Kidney (tissue), 14 donors: ENCODE measurements around the gene ARL5C. TPM values are rescaled to one million over a fixed set of nuclear protein-coding genes. Genes with fewer than 3 reads are reported as not detected.

Experiments
- DNase-seq, 5 donors: peaks; one replicate each; pipeline ENCODE4 v3.0.0-alpha.2; 2013 to 2020
- FAIRE-seq: peaks from 2 replicates; lab custom pipeline; 2012; peaks lifted over from hg19 to GRCh38; lab: Jason Lieb, UNC
- H3K27ac ChIP-seq, 2 donors: one replicate each; pipeline ENCODE4 v1.7.0; 2013; ENCODE audit warnings: low read depth in 2 of 2, low read length in 2 of 2, inconsistent platforms in 1 of 2
- H3K27me3 ChIP-seq: one replicate; pipeline ENCODE4 v1.7.1; 2013; ENCODE audit warnings: low read length, inconsistent platforms; ENCODE audit not compliant: control insufficient read depth, insufficient read depth
- H3K36me3 ChIP-seq, 3 donors: one replicate each; pipeline versions ENCODE4 v1.7.0 to v1.7.1; 2013; ENCODE audit warnings: low read length in 3 of 3, control low read depth in 1 of 3, inconsistent platforms in 1 of 3; ENCODE audit not compliant: insufficient read depth in 3 of 3, control insufficient read depth in 2 of 3
- H3K4me1 ChIP-seq, 3 donors: one replicate each; pipeline versions ENCODE4 v1.7.0 to v1.7.1; 2013; ENCODE audit warnings: low read length in 3 of 3, inconsistent platforms in 1 of 3, low read depth in 1 of 3; ENCODE audit not compliant: control insufficient read depth in 2 of 3, insufficient read depth in 2 of 3
- H3K4me3 ChIP-seq, 3 donors: one replicate each; pipeline versions ENCODE4 v1.7.0 to v1.8.1; 2013; ENCODE audit warnings: low read length in 3 of 3, control low read depth in 1 of 3, inconsistent platforms in 1 of 3
- H3K9ac ChIP-seq, 3 donors: one replicate each; pipeline versions ENCODE4 v1.7.0 to v1.7.1; 2013; ENCODE audit warnings: low read length in 3 of 3, control low read depth in 1 of 3, inconsistent platforms in 1 of 3
- H3K9me3 ChIP-seq, 3 donors: one replicate each; pipeline versions ENCODE4 v1.7.0 to v1.7.1; 2013; ENCODE audit warnings: low read length in 3 of 3, control low read depth in 1 of 3, inconsistent platforms in 1 of 3; ENCODE audit not compliant: control insufficient read depth in 2 of 3, insufficient read depth in 1 of 3
- CTCF ChIP-seq: IDR thresholded peaks from 3 replicates; pipeline ENCODE4 v1.5.1; 2012; ENCODE audit warnings: mild to moderate bottlenecking, moderate library complexity, borderline replicate concordance; ENCODE audit not compliant: insufficient read depth; ENCODE audit errors: extremely low read depth
- intact Hi-C: fragments of 100-400 bp; cut with DNase I; formaldehyde crosslinking; loops from one replicate; pipeline ENCODE4 v1.11.1; 2022
- polyA plus RNA-seq: library from polyadenylated mRNA; stranded (reverse); fragments of 350-450 nt; fragmentation: Illumina TruSeq; extraction: RNeasy Lipid Tissue Mini Kit (QIAGEN cat#74804); gene quantifications from one replicate; pipeline ENCODE4 v1.2.3, GENCODE V29; 2014; ENCODE audit warnings: low read depth, low replicate concordance; ENCODE audit not compliant: insufficient read depth
- total RNA-seq: library from RNA; stranded (reverse); fragmentation: NEBNext Ultra II Directional; extraction: Animal tissue kit (Norgen Biotek cat#: 25700); gene quantifications from one replicate; pipeline ENCODE4 v1.2.1, GENCODE V29; 2021
- donor health status: control.
- donor health status: control.
- donor health status: control.
- donor health status: control.
- donor health status: control.
- donor health status: DM: yes; HTN: yes; CAD: no.
- donor health status: Normal renal cell carcinoma (clear cell type).

The ARL5C gene
- total and polyA plus RNA-seq, 2 donors from 2014 or later: not detected

- FAIRE-seq: no peak
- TF ChIP-seq CTCF: no peak
- intact Hi-C loops: no loop called here
- no peaks in the 10 kb centered on the region for H3K4me1 ChIP-seq
- H3K36me3 ChIP-seq: no peaks in the 10 kb centered on the region
- DNase-seq: no peak
- no peaks in the 10 kb centered on the region for H3K9me3 ChIP-seq
- H3K9ac ChIP-seq: no peak overlapping the region
- H3K4me3 ChIP-seq: no peak overlapping the region
- H3K27me3 ChIP-seq: no peaks in the 10 kb centered on the region
- H3K27ac ChIP-seq: no peak overlapping the region
Observed at GRCh38 chr17:39139561-39139960, 26.4 kb downstream of the ARL5C start.

- no peak for DNase-seq
- no peaks in the 10 kb centered on the region for H3K4me1 ChIP-seq
- intact Hi-C loops: no loop called here
- no peak for FAIRE-seq
- no peaks in the 10 kb centered on the region for H3K9me3 ChIP-seq
- H3K9ac ChIP-seq: no peak overlapping the region
- no peak for TF ChIP-seq CTCF
- no peaks in the 10 kb centered on the region for H3K27me3 ChIP-seq
- no peak overlapping the region for H3K4me3 ChIP-seq
- no peaks in the 10 kb centered on the region for H3K36me3 ChIP-seq
- H3K27ac ChIP-seq: peak overlapping the region; percentile 28 to 51
Observed at GRCh38 chr17:39139161-39139511, 26.8 kb downstream of the ARL5C start.

GRCh38 chr17:39138431-39139160 is 27.4 kb downstream of the ARL5C start:
- no peak for TF ChIP-seq CTCF
- FAIRE-seq (no peak), DNase-seq (peak in 1 of 5 donors; percentile 53)
- H3K4me3 ChIP-seq: no peak overlapping the region
- peak overlapping the region; percentile 37 to 51 for H3K27ac ChIP-seq
- intact Hi-C loops: no loop called here
- no peaks in the 10 kb centered on the region for H3K4me1 ChIP-seq
- H3K27me3 ChIP-seq: no peaks in the 10 kb centered on the region
- no peak overlapping the region for H3K9ac ChIP-seq
- no peaks in the 10 kb centered on the region for H3K36me3 ChIP-seq
- no peaks in the 10 kb centered on the region for H3K9me3 ChIP-seq
